ENCODE measurements around the gene MBNL2. TPM values are rescaled to one million over a fixed set of nuclear protein-coding genes. Genes with fewer than 3 reads are reported as not detected.

The MBNL2 gene
- total RNA-seq, 1 experiment from 2014 or later: 33.2 TPM

DNA sequence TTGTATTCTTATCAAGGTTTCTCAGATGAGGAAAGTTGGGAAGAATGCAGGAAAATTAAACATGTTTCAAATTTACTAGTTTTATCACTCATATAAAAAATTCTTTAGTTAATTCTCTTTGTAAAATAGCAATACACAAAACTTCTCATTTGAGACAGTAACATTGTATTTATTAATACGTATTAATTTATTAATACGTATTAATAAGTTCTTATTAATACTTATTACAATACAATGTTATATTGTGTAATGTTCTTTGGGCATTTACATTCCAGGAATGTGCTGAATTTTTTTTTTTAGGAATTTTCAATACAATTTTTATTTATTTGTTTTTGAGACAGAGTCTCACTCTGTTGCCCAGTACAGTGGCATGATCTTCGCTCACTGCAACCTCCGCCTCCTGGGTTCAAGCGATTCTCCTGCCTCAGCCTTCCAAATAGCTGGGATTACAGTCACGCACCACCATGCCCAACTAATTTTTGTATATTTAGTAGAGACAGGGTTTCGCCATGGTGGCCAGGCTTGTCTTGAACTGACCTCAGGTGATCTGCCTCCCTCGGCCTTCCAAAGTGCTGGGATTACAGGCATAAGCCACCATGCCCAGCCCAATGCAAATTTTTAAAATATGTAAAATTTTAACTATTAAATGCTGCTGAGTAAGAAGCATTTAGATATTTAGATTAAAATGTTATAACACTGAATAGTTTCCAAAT, 31.6 kb downstream of the MBNL2 start:
- DNase-seq (ENCODE audit: low read depth): no peak

DNA sequence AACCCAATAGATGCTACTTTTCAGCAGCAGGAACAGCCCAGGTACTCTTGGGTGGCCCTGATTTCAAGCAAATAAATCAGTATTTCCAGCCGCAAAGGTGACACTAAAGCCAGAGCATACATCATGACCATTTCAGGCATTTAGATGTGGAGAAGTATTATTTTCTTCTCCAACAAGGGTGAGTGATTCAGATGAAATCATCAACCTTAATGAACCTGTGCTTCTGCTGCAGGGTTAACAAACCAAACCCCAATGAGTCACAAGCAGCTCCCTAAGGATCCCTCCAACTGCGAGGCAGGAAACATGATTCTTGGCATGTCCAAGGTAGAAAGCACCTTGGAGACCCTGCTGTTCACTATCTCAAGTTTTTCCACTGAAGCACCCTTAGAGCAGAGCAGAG, 32.7 kb downstream of the MBNL2 start:
- peak; percentile 85 for DNase-seq (ENCODE audit: low read depth)

- DNase-seq (ENCODE audit: low read depth): peak; percentile 37
Measured at GRCh38 chr13:97255515-97256021, 33.4 kb downstream of the MBNL2 start.

DNA sequence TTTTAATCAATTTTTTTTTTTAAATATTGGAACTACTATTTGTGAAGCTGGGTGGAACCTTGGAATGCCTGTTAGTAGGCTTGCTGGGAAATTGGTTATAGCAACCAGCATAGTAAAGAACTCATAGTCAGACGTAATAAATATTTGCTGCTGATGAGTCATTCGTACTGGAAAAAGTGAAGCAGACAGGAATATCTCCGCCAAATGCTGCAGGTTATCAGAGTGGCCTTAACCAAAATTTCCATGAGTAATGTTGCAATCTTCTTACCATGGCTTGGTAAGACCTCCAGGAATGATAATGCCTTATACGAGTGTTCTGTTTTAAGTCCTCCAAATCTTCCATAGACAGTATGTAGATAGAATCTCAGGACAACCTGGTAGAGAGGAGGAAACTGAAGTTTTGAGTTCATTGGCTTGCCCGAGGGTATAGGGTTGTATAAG, 34.2 kb downstream of the MBNL2 start:
- DNase-seq (ENCODE audit: low read depth): peak; percentile 75

GRCh38 chr13:97257228-97257755, 35.2 kb downstream of the MBNL2 start:
- DNase-seq (ENCODE audit: low read depth): no peak

DNA sequence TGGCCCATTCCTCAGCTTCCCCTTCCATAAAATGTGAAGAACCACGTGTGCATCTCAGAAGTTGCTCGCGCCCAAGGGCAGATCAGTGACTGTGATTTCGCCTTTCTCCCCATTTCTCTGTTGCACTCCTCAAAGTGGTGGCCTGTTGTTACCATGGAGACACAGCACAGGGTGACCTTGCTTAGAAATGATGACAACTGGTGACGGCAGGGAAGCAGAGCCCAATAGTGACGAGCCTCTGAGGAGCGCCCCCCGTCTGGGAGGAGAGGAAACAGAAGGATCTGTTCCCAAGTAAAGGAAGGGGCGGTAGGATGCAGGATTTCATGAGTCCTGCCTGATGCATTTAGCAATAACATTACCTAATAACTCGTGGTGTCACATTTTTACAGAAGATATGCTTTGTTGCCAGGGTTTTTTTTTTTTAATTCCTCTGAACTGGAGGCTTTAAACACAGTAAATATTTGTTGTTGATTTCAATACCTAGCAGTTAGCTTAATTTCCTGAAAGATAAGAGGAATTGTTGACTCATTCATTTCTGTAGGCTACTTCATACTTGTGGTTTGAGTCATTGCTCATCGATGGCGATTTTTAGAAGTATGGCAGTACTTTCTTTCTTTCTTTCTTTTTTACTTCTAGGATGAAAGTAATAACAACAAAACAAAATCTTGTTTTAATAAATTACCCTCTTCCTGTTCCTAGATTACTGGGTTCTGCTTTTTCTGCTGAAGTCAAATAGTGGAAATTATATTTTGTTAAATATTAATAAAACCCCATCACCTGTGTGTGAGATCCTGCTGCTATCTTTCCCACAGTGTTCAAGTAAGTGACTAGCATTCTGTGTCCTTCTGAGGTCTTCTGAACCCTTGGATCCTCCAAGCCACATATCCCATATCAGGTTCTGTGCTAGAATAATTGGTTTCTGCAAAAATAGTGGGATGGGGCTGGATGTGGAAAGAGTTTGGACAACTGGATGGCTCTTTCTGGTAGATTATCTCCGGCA, 36.0 kb downstream of the MBNL2 start:
- DNase-seq (ENCODE audit: low read depth): peak; percentile 80

DNA sequence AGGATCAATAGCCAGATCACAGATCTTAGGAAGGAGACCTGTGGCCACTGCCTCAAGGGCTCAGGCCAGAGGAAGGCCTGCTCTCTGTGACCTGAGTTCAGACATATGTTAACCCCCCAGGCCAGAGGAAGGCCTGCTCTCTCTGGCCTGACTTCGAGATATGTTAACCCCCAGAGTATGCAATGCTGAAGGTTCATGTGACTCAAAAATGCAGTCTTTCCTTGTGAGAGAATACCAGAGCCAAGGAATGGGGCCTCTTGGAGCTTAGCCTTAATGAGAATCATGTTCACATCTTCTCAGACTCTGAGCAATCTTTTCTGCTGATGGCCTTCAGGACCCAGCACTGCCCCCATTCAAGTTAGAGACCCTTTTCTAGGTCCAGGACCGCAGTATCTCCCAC, 36.7 kb downstream of the MBNL2 start:
- DNase-seq (ENCODE audit: low read depth): no peak

- DNase-seq (ENCODE audit: low read depth): no peak
Measured at GRCh38 chr13:97259410-97259797, 37.3 kb downstream of the MBNL2 start.

DNA sequence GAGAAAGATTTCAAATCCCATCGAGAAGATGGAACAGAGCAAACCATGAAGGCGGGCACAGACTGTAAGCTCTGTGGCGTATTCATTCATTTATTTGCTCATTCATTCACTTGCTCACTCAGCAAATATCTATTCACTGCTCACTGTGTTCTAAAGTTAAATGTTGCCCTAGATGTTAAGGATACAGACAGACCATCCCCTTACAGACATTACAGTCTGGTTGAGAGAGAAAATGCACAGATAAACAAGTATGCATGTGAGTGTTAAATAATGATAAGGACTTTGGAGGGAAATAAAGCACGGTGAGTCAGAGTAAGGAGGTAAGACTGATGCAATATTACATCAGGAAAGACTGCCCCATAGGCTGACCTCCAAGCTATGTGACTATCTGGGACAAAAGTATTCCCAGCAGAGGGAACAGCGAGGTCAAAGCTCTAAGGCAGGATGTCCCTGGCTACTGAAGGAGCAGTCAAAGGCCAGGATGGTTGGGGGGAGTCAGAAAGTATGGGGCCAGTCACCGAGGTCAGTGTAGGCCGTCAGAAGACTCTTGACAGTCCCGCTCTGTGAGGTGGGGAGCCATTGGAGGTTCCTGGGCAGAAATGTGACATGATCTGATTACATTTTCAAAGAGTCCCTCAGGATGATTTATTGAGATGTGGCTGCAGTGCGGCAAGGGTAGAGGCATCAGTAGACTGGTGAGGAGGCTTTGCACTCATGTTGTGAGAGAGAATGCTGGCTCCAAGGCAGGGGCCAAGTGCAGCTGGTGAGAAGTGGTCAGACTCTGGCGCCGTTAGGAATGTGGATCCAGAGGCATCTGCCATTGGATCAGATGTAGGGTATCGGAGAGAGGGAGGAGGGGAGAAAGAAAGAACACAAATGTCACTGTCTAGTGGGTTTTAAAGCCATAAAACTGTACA, 37.9 kb downstream of the MBNL2 start:
- DNase-seq (ENCODE audit: low read depth): peak; percentile 34

DNA sequence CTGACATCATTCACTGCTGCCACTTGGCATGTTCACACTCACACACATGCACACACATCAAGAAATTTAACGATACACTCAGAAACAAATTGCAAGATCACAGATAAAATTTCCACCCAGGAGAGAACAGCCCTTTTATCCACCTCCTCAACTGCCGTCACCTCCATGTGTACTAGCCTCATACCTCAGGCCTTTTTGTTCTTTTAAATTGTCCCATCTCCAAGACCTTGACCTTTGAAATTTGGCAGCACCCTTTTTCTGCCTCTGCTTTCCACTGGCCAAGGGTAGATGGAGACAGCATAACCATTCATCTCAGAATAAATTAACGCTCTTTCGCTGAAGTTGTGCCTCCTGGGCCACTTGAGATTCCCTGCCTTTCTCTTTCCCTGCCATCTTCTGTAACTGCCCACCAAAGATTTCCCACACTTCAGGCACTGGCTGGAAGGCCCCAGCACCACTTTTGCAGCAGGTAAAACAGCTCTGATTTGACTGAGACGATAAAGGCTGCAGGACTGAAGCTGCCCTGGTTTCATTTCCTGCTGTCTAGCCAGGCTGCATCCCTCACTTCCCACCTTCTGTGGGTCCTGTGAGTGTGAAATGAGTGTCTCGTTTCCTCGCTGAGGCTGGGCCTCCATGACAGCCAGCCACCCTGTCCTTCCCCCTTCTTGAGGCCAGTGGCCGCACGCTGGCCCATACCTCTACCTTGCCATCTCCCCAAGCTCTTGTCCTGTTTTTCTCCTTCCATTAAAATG, 39.3 kb downstream of the MBNL2 start:
- DNase-seq (ENCODE audit: low read depth): no peak

- no peak for DNase-seq (ENCODE audit: low read depth)
Measured at GRCh38 chr13:97262058-97262457, 39.9 kb downstream of the MBNL2 start.

GRCh38 chr13:97263160-97263559, 41.0 kb downstream of the MBNL2 start:
- DNase-seq (ENCODE audit: low read depth): no peak

DNA sequence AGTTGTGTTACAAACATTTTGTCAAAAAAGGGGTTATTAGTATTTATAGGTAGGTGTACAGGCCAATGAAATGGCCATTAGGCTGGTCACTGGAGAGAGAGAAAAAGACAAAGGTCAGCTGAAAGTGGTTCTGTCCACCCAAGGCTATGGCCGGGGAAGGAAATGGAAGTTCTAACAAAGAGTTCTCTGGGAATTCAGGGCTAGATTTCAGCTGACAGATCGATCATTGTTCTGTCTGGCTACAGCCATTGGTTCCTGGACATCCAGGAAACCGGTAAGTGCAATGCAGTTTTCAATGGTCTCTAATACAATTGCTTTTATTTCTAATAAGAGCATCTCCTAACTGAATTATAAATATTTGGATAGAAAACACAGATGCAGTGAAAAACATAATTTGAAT, 42.5 kb downstream of the MBNL2 start:
- DNase-seq (ENCODE audit: low read depth): no peak

DNA sequence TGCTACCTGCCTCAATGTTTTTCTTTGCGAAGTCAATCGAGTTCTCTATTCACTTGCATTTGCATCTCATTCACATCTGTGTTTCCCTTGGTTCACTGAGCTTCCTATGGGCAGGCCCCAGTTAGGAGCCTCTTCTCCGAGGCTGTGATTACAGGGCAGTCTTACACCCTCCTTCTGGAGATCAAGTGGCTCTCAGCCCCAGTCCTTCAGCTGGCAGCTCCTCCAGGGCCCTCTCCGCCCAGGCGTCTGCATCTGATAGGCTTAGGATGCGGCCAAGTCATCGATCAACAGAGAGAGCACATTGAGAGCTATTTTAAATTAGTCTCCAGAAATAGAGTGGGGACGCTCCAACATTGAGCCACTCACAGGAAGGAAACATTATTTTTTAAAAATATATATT, 44.2 kb downstream of the MBNL2 start:
- DNase-seq (ENCODE audit: low read depth): no peak

DNA sequence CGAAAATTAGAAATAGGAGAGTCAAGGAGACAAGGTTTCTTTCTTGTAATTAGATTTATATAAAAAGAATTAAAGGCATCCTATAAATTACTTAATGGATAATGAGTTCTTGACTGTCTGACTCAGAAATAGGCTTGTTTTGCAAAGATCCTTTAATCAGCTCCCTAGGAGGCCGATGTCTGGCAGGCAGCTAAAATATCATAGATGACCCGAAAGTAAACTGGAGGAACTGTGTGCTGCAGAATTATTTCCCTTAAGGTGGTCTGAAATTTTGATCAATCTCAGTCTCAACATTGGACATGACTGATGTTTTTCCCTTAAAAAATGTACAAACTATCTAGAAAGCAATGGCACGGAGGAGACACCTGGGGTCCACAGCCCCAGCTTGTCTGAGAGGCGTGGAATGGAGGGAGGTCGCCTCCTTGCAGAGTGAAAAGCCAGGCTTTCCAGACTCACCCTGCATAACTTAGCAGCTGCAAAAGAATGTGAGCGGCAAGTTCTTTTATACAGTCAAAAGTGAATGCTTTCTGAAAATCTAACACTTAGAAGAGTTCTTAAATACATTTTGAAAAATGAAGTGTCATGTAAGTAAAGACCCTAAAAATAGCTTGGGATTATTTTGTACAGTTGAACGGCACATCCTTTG, 44.8 kb downstream of the MBNL2 start:
- no peak for DNase-seq (ENCODE audit: low read depth)

DNA sequence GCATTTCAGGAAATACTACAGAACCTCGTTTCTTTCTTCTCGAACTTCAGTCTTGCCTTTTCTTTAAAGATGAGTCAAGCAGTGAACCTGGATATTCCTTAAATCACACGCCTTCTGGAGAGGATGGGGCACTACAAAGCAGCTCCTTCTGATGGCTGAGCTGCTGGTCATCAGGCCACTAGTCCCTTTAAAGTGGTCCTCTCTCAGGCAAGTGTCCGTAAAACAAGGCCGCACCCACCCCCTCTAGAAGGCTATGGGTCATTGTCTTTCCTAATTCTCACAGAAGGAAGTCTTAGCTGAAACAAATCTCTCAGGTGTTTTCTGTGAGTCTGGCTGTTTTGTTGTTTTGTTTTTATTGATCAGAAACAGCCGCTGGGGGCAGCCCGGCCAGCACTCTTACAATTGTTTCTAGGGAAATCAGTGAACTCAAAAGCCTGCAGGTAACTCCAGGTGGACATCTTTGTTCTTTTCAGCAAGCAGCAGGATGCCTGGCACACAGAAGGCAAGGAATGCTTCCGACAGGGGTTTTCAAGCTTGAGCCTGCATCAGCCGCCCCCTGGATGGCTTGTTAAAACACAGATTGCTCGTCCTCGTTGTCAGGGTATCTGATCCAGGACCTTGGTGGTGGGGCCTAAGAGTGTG, 45.4 kb downstream of the MBNL2 start:
- no peak for DNase-seq (ENCODE audit: low read depth)

DNA sequence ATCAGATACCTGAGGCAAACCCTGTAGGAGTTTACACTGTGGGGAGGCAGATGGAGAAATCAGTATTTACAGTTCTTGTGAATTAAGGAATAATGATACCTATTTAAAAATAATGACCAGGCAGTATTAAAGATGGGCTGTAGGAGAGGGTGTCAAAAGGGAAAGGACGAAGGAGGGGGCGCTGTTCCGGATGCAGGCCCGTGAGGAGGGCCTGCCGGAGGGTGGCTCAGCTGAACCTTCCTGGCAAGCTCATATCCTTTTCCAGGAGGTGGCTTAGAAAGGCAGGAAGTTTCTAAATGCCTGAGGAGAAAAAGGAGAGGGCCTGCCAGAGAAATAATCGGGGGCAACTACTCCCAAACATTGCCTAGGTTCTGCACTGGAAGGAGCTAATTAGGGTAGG, 46.6 kb downstream of the MBNL2 start:
- peak; percentile 40 for DNase-seq (ENCODE audit: low read depth)

GRCh38 chr13:97269603-97270002, 47.5 kb downstream of the MBNL2 start:
- DNase-seq (ENCODE audit: low read depth): no peak

- DNase-seq (ENCODE audit: low read depth): no peak
Measured at GRCh38 chr13:97272526-97272925, 50.4 kb downstream of the MBNL2 start.

Data from Daoy (cell line).